Measurements from ENCODE around the gene SND1.

DNA sequence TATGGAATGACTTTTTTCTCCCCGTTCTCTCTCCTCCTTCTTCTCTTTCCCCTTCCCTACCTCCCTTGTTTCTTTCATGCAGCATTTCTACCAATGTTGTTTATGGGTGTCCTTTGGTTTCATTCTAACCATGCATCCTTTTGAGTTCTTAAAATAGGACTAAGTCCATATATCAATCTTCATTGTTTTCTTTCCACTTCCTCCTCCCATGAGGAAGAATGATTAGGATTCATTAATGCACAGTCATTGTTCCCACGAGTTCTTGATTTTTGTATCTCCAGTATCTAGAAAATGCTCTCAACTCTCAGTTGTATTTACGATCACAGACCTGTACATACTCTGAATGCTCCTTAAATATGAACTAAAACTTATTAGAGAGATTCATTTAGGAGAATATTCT, 226.0 kb downstream of the SND1 start:
- TF ChIP-seq, protein P1, sequence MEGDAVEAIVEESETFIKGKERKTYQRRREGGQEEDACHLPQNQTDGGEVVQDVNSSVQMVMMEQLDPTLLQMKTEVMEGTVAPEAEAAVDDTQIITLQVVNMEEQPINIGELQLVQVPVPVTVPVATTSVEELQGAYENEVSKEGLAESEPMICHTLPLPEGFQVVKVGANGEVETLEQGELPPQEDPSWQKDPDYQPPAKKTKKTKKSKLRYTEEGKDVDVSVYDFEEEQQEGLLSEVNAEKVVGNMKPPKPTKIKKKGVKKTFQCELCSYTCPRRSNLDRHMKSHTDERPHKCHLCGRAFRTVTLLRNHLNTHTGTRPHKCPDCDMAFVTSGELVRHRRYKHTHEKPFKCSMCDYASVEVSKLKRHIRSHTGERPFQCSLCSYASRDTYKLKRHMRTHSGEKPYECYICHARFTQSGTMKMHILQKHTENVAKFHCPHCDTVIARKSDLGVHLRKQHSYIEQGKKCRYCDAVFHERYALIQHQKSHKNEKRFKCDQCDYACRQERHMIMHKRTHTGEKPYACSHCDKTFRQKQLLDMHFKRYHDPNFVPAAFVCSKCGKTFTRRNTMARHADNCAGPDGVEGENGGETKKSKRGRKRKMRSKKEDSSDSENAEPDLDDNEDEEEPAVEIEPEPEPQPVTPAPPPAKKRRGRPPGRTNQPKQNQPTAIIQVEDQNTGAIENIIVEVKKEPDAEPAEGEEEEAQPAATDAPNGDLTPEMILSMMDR (IDR thresholded peaks at IDR 0.05) = no peak
- no peak for TF ChIP-seq POLR2A (IDR thresholded peaks at IDR 0.05)
